WTC11 (cell line): ENCODE data around the gene RALY.

Source experiments
- CBFB ChIP-seq: sonication (generic); formaldehyde crosslinking; IDR thresholded peaks from 2 replicates; pipeline ENCODE4 v1.8.1; 2022; ENCODE audit warnings: mild to moderate bottlenecking, low read depth, missing genetic modification reagents
- CREB1 ChIP-seq: sonication (generic); formaldehyde crosslinking; IDR thresholded peaks from 2 replicates; pipeline ENCODE4 v1.8.0; 2023; ENCODE audit warnings: mild to moderate bottlenecking, missing genetic modification reagents
- CREM ChIP-seq: sonication (generic); formaldehyde crosslinking; IDR thresholded peaks from 2 replicates; pipeline ENCODE4 v1.8.1; 2022; ENCODE audit warnings: mild to moderate bottlenecking, missing genetic modification reagents, moderate library complexity
- ESRRA ChIP-seq: sonication (generic); formaldehyde crosslinking; IDR thresholded peaks from 2 replicates; pipeline ENCODE4 v1.8.1; 2022; ENCODE audit warnings: mild to moderate bottlenecking, missing genetic modification reagents, borderline replicate concordance
- ETV6 ChIP-seq: sonication (generic); formaldehyde crosslinking; IDR thresholded peaks from 2 replicates; pipeline ENCODE4 v1.8.1; 2022; ENCODE audit warnings: mild to moderate bottlenecking, missing genetic modification reagents
- HMGA2 ChIP-seq: fragments of 250-450 bp; sonication (Bioruptor Pico); IDR thresholded peaks from 2 replicates; pipeline ENCODE4 v1.4.0; 2021; ENCODE audit warnings: mild to moderate bottlenecking, moderate library complexity
- NR1H2 ChIP-seq: sonication (generic); formaldehyde crosslinking; IDR thresholded peaks from 2 replicates; pipeline ENCODE4 v1.9.0; 2021; ENCODE audit warnings: mild to moderate bottlenecking, moderate library complexity, missing genetic modification reagents
- SP1 ChIP-seq: sonication (generic); formaldehyde crosslinking; conservative IDR thresholded peaks from 2 replicates; pipeline ENCODE4 v1.8.1; 2022; ENCODE audit warnings: missing genetic modification reagents
- ZNF263 ChIP-seq: sonication (generic); formaldehyde crosslinking; IDR thresholded peaks from 2 replicates; pipeline ENCODE4 v1.8.1; 2022; ENCODE audit warnings: low read depth, mild to moderate bottlenecking, moderate library complexity, missing genetic modification reagents
- TF ChIP-seq, protein P1 (sequence below): sonication (generic); formaldehyde crosslinking; IDR thresholded peaks from 2 replicates; pipeline ENCODE4 v1.8.0; 2022; ENCODE audit warnings: mild to moderate bottlenecking, missing genetic modification reagents
- TF ChIP-seq, protein P2 (sequence below): fragments of 200-600 bp; IDR thresholded peaks from 2 replicates; pipeline ENCODE4 v1.8.0; 2022; ENCODE audit warnings: antibody characterized with exemption
- TF ChIP-seq, protein P3 (sequence below): sonication (generic); formaldehyde crosslinking; IDR thresholded peaks from 2 replicates; pipeline ENCODE4 v1.8.1; 2023; ENCODE audit warnings: mild to moderate bottlenecking, missing genetic modification reagents, moderate library complexity
- TF ChIP-seq, protein P4 (sequence below): sonication (generic); formaldehyde crosslinking; IDR thresholded peaks from 2 replicates; pipeline ENCODE4 v1.8.1; 2023; ENCODE audit warnings: mild to moderate bottlenecking, missing genetic modification reagents, moderate library complexity

DNA sequence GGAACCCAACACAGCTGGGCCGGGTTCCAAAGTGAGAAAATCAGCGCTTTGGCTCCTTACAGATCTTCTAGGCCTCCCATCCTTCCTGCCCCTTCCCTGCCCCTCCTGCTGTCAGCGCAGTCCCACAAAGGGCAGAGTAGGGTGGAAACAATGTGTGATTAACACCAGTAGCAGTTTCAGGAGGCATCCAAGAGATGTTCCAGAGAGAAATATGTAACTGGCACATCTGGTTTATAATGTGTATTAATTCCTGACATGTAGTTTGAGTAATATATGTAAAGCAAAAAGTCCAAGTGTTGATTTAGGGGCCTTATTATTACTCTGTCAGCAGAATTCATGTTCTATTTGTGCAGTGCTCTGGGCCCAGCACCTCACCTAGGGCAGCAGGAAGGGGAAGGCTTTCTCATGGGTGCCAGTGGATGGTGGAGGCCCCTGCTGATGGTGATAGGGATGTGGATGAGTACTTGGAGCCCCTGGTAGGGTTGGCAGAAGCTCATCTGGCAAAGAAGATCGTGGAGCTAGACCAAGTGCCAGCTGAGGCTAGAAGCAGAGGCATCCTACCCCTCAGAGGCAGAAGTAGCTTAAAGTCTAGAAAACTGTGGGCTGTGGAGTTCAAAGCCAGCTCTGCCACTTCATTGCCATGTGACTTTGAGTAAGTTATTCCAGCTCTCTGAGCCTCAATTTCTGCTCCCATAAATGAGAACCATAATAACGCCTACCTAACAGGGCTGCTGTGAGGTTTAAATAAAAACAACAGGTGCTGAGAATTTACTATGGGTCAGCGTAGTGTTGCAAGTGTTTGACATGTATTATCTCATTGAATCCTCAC, 22.4 kb upstream of the RALY start:
- TF ChIP-seq, protein P1, sequence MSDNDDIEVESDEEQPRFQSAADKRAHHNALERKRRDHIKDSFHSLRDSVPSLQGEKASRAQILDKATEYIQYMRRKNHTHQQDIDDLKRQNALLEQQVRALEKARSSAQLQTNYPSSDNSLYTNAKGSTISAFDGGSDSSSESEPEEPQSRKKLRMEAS: no peak
- TF ChIP-seq CREB1 (CRISPR knock-in tag) (no peak), HMGA2 (CRISPR knock-in tag) (no peak), SP1 (CRISPR knock-in tag) (no peak), ETV6 (CRISPR knock-in tag) (no peak), ESRRA (CRISPR knock-in tag) (no peak), ZNF263 (CRISPR knock-in tag) (no peak), CREM (CRISPR knock-in tag) (no peak), CBFB (no peak), NR1H2 (CRISPR knock-in tag) (no peak)
- TF ChIP-seq, protein P2, sequence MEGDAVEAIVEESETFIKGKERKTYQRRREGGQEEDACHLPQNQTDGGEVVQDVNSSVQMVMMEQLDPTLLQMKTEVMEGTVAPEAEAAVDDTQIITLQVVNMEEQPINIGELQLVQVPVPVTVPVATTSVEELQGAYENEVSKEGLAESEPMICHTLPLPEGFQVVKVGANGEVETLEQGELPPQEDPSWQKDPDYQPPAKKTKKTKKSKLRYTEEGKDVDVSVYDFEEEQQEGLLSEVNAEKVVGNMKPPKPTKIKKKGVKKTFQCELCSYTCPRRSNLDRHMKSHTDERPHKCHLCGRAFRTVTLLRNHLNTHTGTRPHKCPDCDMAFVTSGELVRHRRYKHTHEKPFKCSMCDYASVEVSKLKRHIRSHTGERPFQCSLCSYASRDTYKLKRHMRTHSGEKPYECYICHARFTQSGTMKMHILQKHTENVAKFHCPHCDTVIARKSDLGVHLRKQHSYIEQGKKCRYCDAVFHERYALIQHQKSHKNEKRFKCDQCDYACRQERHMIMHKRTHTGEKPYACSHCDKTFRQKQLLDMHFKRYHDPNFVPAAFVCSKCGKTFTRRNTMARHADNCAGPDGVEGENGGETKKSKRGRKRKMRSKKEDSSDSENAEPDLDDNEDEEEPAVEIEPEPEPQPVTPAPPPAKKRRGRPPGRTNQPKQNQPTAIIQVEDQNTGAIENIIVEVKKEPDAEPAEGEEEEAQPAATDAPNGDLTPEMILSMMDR: no peak
- TF ChIP-seq, protein P3, sequence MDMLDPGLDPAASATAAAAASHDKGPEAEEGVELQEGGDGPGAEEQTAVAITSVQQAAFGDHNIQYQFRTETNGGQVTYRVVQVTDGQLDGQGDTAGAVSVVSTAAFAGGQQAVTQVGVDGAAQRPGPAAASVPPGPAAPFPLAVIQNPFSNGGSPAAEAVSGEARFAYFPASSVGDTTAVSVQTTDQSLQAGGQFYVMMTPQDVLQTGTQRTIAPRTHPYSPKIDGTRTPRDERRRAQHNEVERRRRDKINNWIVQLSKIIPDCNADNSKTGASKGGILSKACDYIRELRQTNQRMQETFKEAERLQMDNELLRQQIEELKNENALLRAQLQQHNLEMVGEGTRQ (CRISPR knock-in tag): no peak
- TF ChIP-seq, protein P4, sequence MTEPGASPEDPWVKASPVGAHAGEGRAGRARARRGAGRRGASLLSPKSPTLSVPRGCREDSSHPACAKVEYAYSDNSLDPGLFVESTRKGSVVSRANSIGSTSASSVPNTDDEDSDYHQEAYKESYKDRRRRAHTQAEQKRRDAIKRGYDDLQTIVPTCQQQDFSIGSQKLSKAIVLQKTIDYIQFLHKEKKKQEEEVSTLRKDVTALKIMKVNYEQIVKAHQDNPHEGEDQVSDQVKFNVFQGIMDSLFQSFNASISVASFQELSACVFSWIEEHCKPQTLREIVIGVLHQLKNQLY (CRISPR knock-in tag): no peak
